ENCODE data around the gene PBRM1. TPM values are rescaled to one million over a fixed set of nuclear protein-coding genes. Genes with fewer than 3 reads are reported as not detected.

PBRM1 gene
- total RNA-seq, 1 donor, result 74.3 TPM

DNA sequence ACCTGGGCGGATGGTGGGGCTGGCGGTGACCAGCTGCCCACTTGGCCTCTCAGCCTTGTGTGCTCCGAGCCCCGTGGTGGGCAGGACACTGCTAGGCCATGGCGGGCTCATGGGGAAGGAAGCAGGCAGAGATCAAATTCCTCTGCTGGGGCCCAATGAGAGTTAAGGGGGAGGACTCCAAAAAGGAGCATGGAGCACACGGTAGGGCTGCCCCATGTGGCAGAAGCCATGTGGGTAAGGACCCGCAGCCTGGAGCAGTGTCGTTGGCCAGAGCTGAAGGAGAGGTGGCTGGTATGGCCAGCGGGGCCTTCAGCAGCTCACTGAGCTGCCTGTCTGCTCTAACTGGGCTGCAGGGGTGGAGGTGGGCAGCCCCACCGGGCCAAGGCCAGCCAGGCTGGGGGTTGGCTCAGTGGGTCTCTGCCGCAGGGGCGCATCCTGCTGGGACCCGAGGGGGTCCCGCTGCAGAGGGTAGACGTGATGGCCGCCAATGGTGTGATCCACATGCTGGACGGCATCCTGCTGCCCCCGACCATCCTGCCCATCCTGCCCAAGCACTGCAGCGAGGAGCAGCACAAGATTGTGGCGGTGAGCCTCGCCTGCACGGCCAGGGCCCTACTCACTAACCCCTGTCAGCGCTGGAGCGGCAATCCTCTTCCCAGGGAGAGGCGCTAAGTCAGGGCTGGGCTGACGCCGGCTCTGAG lies 179.3 kb downstream of the PBRM1 start:
- TF ChIP-seq, protein P1, sequence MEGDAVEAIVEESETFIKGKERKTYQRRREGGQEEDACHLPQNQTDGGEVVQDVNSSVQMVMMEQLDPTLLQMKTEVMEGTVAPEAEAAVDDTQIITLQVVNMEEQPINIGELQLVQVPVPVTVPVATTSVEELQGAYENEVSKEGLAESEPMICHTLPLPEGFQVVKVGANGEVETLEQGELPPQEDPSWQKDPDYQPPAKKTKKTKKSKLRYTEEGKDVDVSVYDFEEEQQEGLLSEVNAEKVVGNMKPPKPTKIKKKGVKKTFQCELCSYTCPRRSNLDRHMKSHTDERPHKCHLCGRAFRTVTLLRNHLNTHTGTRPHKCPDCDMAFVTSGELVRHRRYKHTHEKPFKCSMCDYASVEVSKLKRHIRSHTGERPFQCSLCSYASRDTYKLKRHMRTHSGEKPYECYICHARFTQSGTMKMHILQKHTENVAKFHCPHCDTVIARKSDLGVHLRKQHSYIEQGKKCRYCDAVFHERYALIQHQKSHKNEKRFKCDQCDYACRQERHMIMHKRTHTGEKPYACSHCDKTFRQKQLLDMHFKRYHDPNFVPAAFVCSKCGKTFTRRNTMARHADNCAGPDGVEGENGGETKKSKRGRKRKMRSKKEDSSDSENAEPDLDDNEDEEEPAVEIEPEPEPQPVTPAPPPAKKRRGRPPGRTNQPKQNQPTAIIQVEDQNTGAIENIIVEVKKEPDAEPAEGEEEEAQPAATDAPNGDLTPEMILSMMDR (IDR thresholded peaks at IDR 0.05; ENCODE audit: insufficient read depth, low read depth, low read length), result no peak
- DNase-seq (ENCODE audit: low read depth), result no peak
- H3K4me3 ChIP-seq (ENCODE audit: low read depth, low read length), result no peak overlapping the region

DNA sequence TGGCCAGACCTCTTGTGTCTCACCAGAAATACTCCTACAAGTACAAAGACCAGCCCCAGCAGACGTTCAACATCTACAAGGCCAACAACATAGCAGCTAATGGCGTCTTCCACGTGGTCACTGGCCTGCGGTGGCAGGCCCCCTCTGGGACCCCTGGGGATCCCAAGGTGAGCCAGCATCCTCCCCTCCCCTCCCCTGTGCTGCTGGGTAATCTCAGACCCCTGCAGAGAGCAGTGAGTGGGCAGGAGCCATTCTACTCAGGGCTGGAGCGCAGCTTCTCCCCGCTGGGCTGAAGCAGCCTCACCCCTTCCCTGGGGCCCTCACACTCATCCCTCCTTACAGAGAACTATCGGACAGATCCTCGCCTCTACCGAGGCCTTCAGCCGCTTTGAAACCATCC lies 180.7 kb downstream of the PBRM1 start:
- TF ChIP-seq, protein P1 (IDR thresholded peaks at IDR 0.05; ENCODE audit: insufficient read depth, low read depth, low read length), result no peak
- DNase-seq (ENCODE audit: low read depth), result no peak
- no peak overlapping the region for H3K4me3 ChIP-seq (ENCODE audit: low read depth, low read length)

DNA sequence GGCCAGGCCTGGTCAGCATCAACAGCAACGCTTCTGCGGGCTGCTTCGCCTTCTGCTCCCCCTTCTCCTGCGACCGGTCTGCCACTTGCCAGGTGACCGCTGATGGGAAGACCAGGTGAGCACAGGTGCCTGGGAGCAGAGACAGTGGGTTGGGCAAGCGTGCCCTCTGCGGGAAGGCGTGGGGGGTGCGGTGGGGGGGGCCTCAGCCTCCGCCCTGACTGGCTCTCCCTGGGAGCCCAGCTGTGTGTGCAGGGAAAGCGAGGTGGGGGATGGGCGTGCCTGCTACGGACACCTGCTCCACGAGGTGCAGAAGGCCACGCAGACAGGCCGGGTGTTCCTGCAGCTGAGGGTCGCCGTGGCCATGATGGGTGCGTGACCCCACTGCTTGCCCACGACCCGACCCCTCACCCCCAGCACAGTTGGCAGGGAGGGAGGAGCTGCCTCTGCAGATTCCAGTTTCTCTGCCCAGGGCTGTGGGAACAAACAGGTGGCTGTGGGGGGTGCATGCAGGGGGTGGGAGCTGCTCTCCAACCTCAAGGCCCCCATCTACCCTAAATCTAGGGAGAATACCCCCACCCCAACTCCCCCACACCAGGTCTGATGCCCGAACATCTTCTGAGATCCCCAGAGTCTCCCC lies 181.8 kb downstream of the PBRM1 start:
- TF ChIP-seq, protein P1 (IDR thresholded peaks at IDR 0.05; ENCODE audit: insufficient read depth, low read depth, low read length), result no peak
- no peak for DNase-seq (ENCODE audit: low read depth)
- no peak overlapping the region for H3K4me3 ChIP-seq (ENCODE audit: low read depth, low read length)

GRCh38 chr3:52502808-52503350 lies 182.8 kb downstream of the PBRM1 start:
- DNase-seq (ENCODE audit: low read depth), result no peak
- TF ChIP-seq, protein P1 (IDR thresholded peaks at IDR 0.05; ENCODE audit: insufficient read depth, low read depth, low read length), result no peak
- H3K4me3 ChIP-seq (ENCODE audit: low read depth, low read length), result no peak overlapping the region

- TF ChIP-seq, protein P1 (IDR thresholded peaks at IDR 0.05; ENCODE audit: insufficient read depth, low read depth, low read length), result no peak
- DNase-seq (ENCODE audit: low read depth), result no peak
- no peak overlapping the region for H3K4me3 ChIP-seq (ENCODE audit: low read depth, low read length)
Observed at GRCh38 chr3:52502001-52502400, 183.7 kb downstream of the PBRM1 start.

DNA sequence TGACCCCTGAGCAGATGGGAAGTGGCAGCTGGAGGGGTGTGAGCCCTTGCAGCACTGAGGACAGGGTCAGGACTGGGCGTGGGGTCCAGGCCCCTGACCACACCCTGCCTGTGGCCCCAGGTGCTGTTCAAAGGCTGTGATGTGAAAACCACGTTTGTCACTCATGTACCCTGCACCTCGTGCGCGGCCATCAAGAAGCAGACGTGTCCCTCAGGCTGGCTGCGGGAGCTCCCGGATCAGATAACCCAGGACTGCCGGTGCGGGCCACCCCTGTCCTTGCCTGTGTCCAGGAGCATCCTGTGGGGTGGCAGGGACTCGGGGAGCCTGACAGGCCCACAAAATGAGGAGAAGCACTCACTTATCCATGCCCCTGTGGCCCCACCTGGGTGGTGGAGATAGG lies 184.7 kb downstream of the PBRM1 start:
- H3K4me3 ChIP-seq (ENCODE audit: low read depth, low read length), result no peak overlapping the region
- DNase-seq (ENCODE audit: low read depth), result no peak
- TF ChIP-seq, protein P1 (IDR thresholded peaks at IDR 0.05; ENCODE audit: insufficient read depth, low read depth, low read length), result no peak
